HG03520 (cell line): ENCODE results near the gene HPX.

Experiments used
- ATAC-seq: cut with Tn5 transposase; IDR thresholded peaks from one replicate; pipeline ENCODE4 v1.9.1; 2021; ENCODE audit warnings: mild to moderate bottlenecking, moderate library complexity; ENCODE audit not compliant: unreplicated experiment

HPX gene

DNA sequence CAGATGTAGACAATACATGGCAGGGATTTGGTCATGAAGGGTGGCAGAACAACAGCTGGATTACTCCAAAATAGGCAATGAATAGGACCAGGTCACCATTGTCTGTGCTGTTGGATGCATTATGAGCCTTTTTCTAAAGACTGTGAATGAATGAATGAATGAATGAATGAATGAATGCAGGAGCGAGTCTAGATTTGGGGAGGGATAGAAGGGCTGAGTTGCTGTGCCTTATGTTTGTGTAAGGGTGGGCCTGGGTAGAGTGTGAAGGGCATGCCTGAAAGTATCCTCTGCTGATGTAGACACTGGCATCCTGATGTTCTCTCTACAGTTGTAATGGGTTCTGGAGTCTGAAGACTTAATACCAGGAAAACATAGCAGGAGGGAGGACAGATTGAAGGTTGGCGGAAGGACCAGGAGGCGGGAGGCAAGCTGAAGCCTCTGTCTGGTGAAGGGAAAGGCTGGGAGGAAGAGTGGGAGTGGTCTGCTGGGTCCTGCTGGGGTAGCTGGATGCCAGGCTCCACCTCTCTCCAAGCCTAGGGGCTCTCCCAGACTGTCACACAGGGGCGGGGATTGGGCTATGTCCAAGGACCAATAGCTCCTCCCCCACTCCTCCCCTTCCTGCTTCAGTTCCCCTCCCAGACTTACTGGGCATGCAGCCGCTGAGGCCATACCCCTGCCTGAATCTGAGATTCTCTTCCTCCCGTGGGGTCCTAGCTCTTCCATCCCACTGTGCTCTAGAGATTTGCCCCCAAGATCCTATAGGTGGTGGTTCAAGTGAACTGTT is 28.1 kb upstream of the HPX start:
- ATAC-seq: no peak

DNA sequence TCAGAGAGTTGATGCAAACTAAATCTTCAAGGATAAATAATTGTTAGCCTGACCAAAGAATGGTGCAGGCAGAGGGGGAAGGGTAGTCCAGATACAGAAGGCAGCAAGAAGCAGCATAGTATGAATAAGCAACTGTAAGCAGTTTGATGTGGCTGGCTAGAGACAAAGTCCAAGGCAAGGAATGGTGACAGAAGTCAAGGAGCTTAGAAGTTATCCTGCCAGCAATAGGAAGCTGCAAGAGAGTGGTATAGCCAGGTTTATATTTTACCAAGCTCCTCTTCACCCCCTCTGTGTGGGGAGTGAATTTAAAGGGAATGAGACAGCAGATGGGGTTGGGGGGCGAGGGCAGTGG is 18.3 kb upstream of the HPX start:
- ATAC-seq: no peak

- no peak for ATAC-seq
Observed at GRCh38 chr11:6458352-6459098, 17.7 kb upstream of the HPX start.

DNA sequence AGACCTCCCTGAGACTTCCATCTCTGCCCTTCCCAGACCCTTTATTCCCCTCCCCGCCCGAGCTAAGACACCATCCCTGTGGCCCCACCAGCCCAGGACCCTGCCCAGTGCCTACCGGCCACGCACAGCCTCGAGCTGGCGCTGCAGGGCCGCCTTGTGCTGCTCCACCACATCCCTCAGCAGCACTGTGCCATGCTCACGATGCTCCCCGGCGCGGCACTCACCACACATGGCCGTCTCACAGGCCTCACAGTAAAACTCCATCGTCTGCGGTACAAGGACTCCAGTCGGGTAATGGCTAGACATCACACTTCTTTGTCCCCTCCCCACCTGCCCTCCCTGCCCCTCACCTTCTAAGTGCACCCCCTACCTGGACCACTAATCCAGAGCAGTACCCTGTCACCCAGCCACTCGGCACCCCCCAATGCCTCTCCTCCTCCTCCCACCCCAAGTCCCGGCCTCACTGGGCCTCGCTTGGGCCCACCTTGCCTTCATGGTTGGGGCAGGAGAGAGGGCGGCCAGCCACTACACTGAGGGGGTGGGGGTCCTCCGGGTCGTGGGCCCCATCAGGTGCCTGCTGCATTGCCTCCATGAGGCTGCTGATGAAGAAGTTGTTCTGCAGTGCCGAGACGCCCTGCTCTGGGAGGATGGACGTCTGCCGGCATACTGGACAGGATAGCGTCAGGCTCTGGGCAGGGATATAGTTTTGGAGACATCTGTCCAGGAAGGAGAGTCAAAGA is 17.0 kb upstream of the HPX start:
- no peak for ATAC-seq

DNA sequence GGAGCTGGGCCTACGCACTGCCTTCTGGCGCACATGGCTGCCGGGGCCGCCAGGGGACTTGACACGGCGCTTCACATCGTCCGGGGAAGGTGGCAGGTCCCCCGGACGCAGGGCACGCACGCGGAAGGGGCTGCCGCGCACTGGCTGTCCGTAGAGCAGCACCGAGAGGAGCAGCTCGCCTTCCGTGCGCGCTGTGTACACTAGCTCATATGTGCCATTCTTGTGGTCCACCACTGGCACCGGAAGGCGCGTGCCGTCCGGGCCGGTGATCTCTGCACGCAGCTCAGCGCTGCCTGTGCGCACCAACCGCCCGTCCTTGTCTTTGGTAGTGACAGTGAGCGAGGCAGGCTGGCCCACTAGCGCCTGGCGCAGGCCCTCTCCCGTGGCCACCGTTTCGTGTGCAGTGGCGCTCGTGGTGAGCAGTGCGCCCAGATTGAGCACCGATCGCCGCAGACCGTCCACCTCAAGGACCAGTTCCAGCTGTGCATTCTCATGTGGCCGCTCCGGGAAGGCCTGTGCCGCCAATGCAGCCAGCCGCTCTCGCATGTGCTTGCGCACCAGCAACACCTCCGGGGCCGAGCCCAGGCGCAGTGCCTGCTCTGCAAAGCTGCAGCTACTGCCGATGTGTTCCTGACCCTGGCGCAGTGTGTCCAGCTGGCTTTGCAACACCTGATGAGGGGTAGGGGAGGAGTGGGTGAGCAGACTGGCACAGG is 15.7 kb upstream of the HPX start:
- ATAC-seq: no peak

DNA sequence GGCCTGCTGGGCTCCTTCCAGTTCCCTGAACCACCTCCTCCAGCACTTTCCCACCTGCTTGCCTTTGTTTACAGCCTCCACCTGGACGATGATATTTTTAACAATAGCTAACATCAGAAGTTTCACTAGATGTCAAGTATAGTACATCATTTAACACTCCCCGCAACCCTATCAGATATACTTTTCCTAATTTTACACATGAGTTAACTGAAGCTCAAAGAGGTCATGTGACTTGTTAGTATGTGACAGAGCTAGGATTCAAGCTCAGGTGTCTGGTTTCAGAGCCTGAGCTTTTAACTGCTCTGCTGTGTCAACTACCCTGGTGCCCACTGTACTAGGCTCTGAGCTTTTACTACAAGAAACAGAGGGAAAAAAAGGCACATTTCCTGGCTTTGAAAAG is 14.3 kb upstream of the HPX start:
- no peak for ATAC-seq

DNA sequence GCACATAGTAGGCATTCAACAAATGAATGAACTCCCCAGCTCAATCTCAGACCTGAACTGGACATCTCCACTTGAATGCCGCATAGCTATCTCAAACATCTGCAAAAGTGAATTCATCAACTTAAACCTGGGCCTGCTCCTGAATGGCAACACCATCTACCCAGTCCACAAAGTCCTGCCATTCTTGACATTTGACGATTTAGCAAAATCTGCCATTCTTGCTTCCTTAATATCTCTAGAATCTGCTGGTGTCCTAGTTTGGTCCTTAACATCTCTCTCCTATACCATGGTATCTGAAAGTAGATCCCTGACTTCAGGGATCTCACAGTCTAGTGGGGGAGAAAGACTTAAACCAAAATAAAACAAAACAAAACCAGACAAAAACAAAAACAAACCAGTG is 12.4 kb upstream of the HPX start:
- no peak for ATAC-seq

- no peak for ATAC-seq
Observed at GRCh38 chr11:6452219-6452618, 11.4 kb upstream of the HPX start.

GRCh38 chr11:6448574-6448973 is 7.8 kb upstream of the HPX start:
- no peak for ATAC-seq

- peak; percentile 76 for ATAC-seq
Observed at GRCh38 chr11:6443269-6444003, 2.6 kb upstream of the HPX start.

DNA sequence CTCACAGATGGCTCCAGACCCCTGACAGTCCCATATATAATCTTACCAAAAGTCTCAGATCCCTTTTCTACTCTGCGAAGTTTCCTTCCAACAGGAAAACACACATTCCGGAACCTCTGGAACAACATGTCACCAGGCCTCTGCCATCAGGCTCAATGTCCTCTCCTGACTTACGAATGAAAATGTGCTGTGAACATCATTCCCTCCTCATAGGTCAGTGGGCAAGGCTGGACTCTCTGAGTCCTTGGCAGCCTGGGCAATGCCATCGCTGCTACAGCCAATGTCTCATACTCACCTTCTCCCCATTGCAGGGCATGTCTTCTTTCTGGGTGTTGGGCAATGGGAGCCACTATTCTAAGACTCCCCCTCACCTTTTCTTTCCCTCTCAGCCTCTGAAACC is 1.7 kb upstream of the HPX start:
- no peak for ATAC-seq

GRCh38 chr11:6438979-6439571 is 1.7 kb downstream of the HPX start:
- no peak for ATAC-seq

GRCh38 chr11:6437993-6438392 is 2.8 kb downstream of the HPX start:
- ATAC-seq: no peak

- ATAC-seq: no peak
Observed at GRCh38 chr11:6437423-6437822, 3.4 kb downstream of the HPX start.

DNA sequence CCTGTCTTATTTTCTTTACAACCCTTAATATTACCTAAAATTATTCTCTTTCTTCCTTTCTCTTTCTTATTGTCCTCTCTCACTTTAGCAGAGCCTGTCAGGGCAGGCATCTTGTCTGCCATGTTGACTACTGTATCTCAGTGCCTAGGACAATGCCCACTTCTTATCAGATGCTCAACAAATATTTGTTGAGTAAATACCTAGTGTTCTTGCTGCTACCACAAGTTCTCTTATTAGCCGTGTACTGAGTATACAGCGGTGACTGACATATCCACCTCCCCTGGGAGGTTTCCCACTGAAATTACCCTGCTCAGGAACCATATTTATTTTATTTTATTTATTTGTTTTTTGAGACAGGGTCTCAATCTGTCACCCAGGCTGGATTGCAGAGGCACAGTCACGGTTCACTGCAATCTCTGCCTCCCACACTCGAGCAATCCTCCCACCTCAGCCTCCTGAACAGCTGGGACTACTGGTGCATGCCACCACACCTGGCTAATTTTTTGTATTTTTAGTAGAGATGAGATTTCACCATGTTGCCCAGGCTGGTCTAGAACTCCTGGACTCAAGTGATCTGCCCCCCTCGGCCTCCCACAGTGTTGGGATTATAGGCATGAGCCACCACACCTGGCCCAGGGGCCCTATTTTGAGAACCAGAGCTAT is 6.7 kb downstream of the HPX start:
- peak; percentile 42 for ATAC-seq

- ATAC-seq: no peak
Observed at GRCh38 chr11:6431861-6432260, 8.9 kb downstream of the HPX start.

- no peak for ATAC-seq
Observed at GRCh38 chr11:6427516-6427915, 13.3 kb downstream of the HPX start.

DNA sequence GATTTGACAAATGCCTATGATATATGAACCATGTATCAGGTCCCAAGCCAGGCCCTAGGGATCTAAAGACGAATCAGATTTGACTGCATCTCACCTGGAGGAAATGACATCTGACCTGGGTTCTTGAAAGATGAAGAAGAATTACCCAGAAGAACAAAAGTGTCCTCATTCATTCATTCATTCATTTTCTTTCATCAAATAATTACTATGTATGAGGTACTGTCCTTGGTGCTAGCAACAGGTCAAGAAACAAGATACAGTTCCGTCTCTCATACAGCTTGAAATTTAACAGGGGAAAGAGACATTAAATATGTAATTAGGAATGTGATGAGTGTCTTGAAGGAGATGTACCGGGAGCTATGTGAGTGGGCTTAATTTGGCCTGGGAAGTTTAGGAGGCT is 20.1 kb downstream of the HPX start:
- no peak for ATAC-seq

DNA sequence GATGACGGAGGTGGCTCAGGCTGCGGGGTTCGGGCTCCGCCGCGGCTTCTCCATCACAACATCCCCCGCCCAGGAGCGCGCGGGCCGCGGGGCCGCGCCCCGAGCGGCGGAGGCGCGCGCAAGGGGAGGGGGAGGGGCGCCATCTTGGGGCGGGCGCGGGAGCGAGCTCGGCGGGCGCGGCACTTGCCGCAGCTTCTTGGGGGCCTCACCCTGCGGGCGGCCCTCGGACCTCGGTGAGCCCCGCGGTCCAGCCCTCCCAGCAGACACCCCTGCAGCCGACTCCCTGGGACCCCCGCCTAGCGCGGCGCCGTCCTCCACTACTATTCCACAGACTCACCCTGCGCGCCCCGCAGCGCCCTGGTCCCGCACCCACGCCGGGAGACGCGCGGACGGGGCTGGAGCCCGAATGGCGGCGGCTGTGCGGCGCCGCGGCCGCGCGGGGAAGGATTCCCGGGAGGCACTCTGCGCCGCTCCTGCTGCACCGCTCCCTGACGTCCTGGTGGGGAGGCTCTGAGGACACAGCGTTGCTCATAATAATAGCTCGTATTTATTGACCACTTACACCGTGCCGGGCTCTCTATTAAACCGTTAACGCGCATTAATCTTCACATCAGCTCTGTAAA is 21.7 kb downstream of the HPX start, which contains the start of gene APBB1:
Gene APBB1 (minus strand): TSS at position 86 of the 623 bp plus-strand sequence. CDS start 7,747 bp downstream, outside the sequence.
- ATAC-seq: peak; percentile 46
